ENCODE results near the gene SLC7A10. TPM values are rescaled to one million over a fixed set of nuclear protein-coding genes. Genes with fewer than 3 reads are reported as not detected.

Gene SLC7A10
- total RNA-seq, 2 experiments from 2014 or later = not detected

- intact Hi-C loops (cut with micrococcal nuclease; ENCODE audit: unreplicated experiment) = no loop called here
- ChIA-PET CTCF (ENCODE audit: unreplicated experiment) (no interaction called here), POLR2A (no interaction called here)
- no peak overlapping the region for H3K4me3 ChIP-seq (ENCODE audit: low read depth, low read length, poor library complexity, severe bottlenecking)
- H3K9me3 ChIP-seq (ENCODE audit: low read length) = no peaks in the 10 kb centered on the region
- no peaks in the 10 kb centered on the region for H3K79me2 ChIP-seq (ENCODE audit: insufficient read depth, low read depth, low read length)
- no peaks in the 10 kb centered on the region for H3K4me1 ChIP-seq (ENCODE audit: insufficient read depth, low read length, poor library complexity, severe bottlenecking)
- H3K36me3 ChIP-seq (ENCODE audit: insufficient read depth, low read length) = no peaks in the 10 kb centered on the region
- BruUV-seq (replicated peaks) = no TSS peak
- TF ChIP-seq EZH2phosphoT487 (IDR thresholded peaks at IDR 0.05; ENCODE audit: borderline replicate concordance, low read depth, low read length) (no peak), CTCF (conservative IDR thresholded peaks at IDR 0.05; ENCODE audit: low read length) (no peak)
- no peak overlapping the region for H2AFZ ChIP-seq (ENCODE audit: low read length)
- H3K4me2 ChIP-seq (ENCODE audit: low read length) = no peak overlapping the region
- no peaks in the 10 kb centered on the region for H4K20me1 ChIP-seq (ENCODE audit: insufficient read depth, low read length)
- H3K9me2 ChIP-seq (ENCODE audit: insufficient read depth, low read length) = no peaks in the 10 kb centered on the region
- DNase-seq (ENCODE audit: low spot score) = no peak
- H3K27ac ChIP-seq (ENCODE audit: low read depth, low read length, poor library complexity, severe bottlenecking) = no peak overlapping the region
These were observed 32.3 kb downstream of the SLC7A10 start for GRCh38 chr19:33193269-33193864.

GRCh38 chr19:33192010-33192409, 33.6 kb downstream of the SLC7A10 start:
- DNase-seq (ENCODE audit: low spot score) = no peak

More at GRCh38 chr19:33192010-33192409, 33.6 kb downstream of the SLC7A10 start:
- no peaks in the 10 kb centered on the region for H3K79me2 ChIP-seq (ENCODE audit: insufficient read depth, low read depth, low read length)
- H4K20me1 ChIP-seq (ENCODE audit: insufficient read depth, low read length) = no peaks in the 10 kb centered on the region
- no peaks in the 10 kb centered on the region for H3K4me1 ChIP-seq (ENCODE audit: insufficient read depth, low read length, poor library complexity, severe bottlenecking)
- H3K27ac ChIP-seq (ENCODE audit: low read depth, low read length, poor library complexity, severe bottlenecking) = no peak overlapping the region
- CTCF ChIA-PET (ENCODE audit: unreplicated experiment) = no interaction called here
- TF ChIP-seq EZH2phosphoT487 (IDR thresholded peaks at IDR 0.05; ENCODE audit: borderline replicate concordance, low read depth, low read length) (no peak), CTCF (conservative IDR thresholded peaks at IDR 0.05; ENCODE audit: low read length) (peak; percentile 65)
- POLR2A ChIA-PET = interaction anchor here (0.7 kb wide), 1 partner anchor 13 kb away, joined by 3 read pairs; no protein-coding TSS in a partner anchor
- no peak overlapping the region for H3K4me3 ChIP-seq (ENCODE audit: low read depth, low read length, poor library complexity, severe bottlenecking)
- H3K9me2 ChIP-seq (ENCODE audit: insufficient read depth, low read length) = no peaks in the 10 kb centered on the region
- H3K9me3 ChIP-seq (ENCODE audit: low read length) = no peaks in the 10 kb centered on the region
- H3K4me2 ChIP-seq (ENCODE audit: low read length) = no peak overlapping the region
- BruUV-seq (replicated peaks) = no TSS peak
- no peak overlapping the region for H2AFZ ChIP-seq (ENCODE audit: low read length)
- intact Hi-C loops (cut with micrococcal nuclease; ENCODE audit: unreplicated experiment) = no loop called here
- no peaks in the 10 kb centered on the region for H3K36me3 ChIP-seq (ENCODE audit: insufficient read depth, low read length)
